ENCODE data around the gene WSB1.
"Not testable (repeated sequence)": the region's sequence is repeated elsewhere in the genome, so short reads cannot be mapped to it uniquely, and the experiment has no call there.

Gene WSB1

DNA sequence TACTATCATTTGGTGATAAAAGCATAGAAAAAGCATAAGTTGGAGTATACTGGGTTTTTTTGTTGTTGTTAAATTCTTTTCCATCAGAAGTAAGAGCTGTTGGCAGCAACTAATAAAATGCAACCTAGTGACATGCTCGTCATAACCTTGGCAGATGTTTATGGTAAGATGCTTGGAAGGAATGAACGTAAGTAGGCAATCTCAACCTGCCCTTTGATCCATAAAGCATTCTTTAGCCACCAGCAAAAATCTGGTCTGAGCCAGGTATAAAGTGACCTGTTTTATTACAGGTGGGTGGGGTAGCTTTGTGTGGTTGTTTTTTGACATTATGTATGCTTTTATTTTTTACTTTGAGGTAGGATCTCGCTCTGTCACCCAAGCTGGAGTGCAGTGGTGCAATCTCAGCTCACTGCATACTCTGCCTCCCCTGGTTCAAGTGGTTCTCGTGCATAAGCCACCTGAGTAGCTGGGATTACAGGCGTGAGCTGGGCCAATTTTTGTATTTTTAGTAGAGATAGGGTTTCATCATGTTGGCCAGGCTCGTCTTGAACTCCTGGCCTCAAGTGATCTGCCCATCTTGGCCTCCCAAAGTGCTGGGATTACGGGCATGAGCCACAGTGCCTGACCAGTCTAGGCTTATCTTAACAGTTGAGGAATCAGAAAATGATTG, 22.0 kb downstream of the WSB1 start:
- DNase-seq (ENCODE audit: low read depth) = no peak

DNA sequence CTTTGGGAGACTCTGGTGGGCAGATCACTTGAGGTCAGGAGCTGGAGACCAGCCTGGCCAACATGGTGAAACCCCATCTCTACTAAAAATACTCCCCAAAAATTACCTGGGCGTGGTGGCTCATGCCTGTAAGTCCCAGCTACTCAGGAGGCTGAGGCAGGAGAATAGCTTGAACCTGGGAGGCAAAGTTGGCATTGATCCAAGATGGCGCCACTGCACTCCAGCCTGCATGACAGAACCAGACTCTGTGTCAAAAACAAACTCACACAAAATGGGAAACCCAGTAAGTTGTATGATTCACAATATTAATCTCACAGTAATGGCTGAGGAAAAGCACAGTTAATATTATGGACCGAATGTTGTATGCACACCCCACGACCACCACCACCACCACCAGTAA, 24.3 kb downstream of the WSB1 start:
- DNase-seq (ENCODE audit: low read depth) = no peak

DNA sequence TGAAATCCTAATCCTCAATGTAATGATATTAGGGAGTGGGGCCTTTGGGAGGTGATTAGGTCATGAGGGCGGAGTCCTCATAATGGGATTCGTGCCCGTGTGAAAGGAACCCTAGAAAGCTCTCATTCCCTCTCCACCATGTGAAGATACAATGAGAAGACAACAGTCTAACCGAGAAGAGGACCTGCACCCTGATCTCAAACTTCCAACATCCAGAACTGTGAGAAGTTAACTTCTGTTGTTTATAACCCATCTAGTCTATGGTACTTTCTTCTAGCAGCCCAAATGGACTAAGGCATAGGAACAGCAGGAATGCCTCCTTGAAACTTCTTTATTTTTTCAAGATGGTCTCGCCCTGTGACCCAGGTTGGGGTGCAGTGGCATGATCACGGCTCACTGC, 24.7 kb downstream of the WSB1 start:
- DNase-seq (ENCODE audit: low read depth) = no peak

DNA sequence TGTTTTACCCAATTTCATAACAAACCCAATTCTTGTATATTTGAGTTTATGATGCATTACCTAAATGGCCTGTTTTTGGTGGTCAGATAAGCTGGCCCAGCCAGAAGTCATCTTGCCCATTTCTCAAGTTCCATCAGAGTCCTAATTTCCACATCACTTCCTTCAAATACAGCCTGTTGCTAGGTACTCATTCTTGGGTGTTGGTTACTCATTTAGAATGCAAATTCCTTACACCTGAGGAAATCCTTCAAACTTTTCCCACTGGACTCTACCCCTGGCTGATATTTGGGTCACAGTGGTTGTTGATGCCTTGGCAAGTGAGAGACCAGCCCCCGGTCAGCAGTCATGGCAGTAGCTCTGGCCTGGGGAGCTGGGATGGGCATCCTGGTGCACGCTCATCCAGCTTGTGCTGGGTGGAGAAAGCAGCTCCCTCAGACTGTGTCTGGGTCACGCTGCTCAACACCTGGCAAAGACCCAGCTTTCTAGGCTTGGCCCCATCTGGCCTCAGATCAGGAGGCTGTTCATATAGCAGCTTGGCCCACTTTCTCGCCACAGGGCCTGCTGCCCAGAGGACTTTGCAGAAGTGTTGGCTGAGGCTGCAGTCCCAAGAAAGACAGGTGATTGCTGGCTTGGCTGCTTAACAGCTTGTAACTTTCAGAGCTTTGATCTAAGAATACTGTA, 25.8 kb downstream of the WSB1 start:
- DNase-seq (ENCODE audit: low read depth) = no peak

DNA sequence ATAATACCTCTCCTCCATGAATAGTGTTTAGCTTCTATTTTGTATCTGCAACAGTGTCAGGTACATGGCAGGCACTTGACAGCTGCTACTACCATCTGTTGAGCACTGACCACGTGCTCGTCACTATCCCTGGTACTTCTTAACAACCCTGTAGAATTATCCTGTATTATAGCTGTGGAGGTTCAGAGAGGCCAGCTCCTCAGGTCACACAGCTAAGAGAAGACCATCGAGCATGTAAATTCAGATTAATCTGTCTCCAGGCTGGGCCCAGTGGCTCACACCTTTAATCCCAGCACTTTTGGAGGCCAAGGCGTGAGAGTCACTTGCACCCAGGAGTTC, 26.3 kb downstream of the WSB1 start:
- no peak for DNase-seq (ENCODE audit: low read depth)

DNA sequence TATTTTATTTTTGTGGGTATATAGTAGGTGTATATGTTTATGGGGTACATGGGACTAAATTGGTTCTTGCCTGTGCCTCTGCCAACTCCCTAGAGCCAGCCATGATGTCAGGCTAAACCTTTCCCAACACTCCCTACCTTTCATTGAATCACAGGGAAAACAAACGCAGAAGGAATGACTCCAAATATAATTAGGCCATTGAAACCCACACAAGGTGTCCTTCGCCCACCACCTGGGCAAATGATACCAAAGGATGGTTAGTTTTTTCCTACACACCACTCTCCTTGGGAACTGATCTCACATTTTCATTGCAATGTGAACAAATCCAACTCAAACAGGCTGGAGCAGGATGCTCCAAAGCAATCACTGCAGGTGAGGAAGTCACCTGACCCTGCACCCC, 27.5 kb downstream of the WSB1 start:
- no peak for DNase-seq (ENCODE audit: low read depth)

DNA sequence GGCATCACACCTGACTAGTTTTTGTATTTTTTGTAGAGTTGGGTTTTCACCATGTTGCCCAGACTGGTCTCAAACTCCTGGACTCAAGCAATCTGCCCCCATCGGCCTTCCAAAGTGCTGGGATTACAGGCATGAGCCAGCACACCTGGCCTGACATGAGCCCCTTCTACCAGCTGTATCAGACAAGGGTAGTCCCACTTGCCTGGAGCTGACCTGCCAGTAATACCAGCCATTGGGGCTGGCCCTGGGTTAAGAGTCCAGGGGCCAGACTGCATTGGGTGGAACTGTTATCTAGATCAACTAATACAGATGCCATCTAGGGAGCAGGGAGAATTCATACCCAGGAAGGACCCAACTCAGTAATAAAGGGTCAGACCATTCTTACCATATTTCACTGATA, 28.1 kb downstream of the WSB1 start:
- no peak for DNase-seq (ENCODE audit: low read depth)

DNA sequence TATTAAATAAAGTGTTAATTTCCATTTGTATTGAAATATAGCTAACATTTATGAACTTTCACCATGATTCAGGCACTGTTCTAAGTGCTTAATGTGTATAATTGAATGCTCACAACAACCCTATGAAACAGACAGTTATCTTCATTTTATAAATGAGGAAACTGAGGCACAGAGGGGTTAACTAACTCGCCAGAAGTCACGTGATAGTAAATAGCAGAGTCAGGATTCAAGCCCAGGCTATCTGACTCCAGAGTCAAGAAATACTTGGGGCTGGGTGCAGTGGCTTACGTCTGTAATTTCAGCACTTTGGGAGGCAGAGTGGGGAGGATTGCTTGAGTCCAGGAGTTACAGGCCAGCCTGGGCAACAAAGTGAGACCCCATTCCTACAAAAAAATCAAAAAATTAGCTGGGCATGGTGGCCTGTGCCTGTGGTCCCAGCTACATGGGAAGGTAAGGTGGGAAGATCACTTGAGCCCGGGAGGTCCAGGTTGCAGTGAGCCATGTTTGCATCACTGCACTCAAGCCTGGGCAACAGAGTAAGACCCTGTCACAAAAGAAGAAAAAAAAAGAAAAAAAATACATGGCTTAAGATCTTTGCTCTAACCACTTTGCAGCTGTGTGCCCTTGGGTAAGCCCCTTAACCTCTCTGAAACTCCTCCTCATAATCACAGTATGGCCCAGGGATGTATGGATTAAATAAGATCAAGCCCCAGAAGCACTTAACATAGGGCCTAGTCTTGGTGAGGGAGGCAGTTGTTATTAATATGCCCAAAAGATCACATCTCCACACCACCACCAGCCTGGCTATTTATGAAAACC, 29.0 kb downstream of the WSB1 start:
- no peak for DNase-seq (ENCODE audit: low read depth)

DNA sequence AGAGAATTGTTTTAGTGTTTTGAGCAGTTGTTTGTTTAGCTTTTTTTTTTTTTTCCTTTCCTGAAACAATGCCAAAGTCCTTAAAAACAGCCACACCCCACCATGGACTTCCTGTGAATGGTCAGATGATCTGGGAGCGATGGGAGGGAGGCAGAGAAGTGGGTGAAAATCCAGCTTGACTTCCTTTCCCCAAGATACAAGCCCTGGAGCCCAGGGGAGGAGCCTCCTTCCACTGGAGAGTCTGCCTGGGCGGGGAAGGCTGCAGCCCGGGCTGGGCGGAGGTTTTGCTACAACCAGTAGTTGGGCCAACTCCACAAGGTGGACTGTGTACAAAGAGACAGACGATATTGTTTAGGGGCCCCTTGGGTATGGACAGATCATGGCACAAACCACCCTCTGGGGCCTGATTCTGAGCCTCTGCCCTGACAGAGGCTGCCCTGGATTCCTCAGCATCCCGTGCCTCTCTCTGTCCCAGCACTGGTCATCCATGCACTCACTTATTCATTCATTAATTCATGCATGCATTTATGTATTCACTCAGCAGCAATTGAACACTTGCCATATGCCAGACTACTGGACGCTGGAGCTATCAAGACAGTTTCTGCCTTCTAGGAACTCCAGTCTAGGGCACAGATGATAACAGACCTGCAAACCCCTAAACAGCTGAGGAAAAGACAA, 29.8 kb downstream of the WSB1 start:
- DNase-seq (ENCODE audit: low read depth) = no peak

DNA sequence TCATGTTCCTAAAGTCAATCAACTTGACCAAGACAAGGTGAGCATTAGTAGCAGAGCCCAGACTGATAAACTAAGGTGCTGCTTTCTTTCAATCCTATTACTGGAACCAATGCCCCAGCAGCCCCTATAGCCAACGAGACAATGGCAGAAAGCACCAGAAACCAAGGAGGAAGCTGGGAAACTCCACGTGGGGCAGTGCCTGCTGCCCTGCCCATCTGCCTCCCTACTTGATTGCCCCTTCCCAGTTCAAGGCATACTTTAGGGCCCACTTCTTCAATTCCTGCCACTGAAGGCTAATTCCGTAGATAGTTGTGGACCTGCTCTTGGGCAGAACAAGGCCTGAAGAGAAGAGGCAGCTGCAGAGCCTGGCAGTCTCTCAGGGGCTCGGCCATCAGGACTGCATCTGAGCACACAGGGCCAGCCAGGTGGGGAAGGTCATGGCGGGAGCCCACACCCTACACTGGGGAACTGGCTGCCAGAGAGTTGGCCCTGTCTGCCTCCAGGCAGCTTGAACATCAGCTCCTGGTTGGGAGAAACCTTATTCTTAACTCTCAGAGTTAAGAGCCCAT, 30.9 kb downstream of the WSB1 start:
- DNase-seq (ENCODE audit: low read depth) = no peak

DNA sequence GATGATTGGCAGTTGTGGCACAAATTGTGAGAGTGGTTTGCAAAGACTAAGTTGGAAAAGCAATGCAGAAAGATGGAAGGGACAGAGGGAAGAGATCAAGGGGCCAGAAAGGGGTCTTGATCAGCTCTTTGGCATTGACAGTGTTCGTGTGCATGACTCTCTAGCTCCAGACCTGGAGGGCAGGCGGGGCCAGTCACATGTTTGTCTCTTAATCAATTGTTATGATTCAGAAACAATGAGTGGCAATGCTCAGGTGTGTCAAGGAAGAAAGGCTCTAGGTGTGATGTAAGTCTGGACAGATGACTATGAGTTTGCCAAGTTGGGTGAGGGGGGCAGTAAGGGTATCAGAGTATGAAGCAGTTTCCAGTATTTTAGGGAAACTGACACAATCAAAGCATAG, 32.1 kb downstream of the WSB1 start:
- DNase-seq (ENCODE audit: low read depth) = no peak

DNA sequence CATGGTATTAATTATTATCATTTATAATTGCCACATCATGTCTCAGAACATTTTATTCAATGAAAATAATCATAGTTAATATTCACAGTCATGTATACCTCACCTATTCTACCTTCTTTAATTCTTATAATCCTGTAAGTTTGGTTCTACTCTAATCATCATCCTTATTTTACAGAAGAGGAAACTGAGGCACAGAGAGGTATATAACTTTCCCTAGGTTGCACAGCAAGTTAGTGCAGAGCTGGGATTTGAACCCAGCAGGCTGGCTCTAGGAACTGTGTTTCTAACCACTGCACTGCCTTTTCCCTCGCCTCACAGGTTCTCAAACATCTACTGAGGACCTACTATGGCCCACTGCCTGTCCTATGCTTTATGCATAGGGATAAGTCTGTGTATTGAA, 32.7 kb downstream of the WSB1 start:
- no peak for DNase-seq (ENCODE audit: low read depth)

DNA sequence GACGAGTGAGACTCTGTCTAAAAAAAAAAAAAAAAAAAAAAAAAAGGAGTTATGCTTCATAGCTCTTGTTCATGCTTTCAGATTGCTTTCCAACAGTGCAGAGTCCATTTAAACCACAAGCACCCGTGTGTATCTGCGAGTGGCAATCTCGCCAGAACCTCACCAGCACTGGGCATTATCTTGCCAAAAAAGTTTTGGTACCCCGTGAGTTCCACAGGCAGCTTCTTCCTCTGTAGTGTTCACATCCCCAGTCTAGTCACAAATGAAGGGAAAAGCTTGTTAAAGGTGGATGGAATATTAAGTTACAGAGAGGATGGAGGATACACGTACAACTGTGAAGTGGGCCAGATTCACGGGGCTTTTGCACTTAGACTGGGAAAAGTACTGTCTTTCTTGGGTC, 33.5 kb downstream of the WSB1 start:
- no peak for DNase-seq (ENCODE audit: low read depth)

DNA sequence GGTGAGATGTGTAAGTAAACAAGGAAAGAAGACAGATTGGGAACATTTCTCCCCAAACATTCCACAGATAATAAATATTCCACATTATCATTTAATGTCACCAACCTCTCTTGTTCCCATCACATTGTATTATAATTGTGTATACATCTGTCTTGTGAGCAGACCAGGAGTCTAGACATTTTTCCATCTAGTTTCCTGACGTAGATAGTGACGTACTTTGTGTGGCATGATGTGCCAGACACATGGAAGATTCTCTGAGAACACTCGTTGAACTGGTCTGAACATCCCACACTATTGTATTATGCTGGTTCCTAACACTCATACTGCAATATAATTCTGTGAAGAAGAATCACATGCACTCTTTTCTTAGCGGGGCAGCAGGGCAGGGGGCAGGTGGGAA, 34.0 kb downstream of the WSB1 start:
- DNase-seq (ENCODE audit: low read depth) = no peak

DNA sequence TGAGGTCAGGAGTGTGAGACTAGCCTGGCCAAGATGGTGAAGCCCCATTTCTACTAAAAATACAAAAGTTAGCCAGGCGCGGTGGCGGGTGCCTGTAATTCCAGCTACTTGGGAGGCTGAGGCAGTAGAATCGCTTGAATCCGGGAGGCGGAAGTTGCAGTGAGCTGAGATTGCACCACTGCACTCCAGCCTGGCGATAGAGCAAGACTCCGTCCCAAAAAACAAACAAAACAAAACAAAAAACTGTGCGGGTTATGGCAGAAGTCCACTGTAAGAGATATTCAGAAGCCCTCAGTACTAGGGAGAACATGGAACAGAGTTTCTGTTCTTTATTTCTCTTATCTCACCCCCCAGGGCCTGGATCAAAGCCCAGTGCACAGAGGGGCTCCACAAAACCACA, 34.8 kb downstream of the WSB1 start:
- DNase-seq (ENCODE audit: low read depth) = not testable (repeated sequence)

DNA sequence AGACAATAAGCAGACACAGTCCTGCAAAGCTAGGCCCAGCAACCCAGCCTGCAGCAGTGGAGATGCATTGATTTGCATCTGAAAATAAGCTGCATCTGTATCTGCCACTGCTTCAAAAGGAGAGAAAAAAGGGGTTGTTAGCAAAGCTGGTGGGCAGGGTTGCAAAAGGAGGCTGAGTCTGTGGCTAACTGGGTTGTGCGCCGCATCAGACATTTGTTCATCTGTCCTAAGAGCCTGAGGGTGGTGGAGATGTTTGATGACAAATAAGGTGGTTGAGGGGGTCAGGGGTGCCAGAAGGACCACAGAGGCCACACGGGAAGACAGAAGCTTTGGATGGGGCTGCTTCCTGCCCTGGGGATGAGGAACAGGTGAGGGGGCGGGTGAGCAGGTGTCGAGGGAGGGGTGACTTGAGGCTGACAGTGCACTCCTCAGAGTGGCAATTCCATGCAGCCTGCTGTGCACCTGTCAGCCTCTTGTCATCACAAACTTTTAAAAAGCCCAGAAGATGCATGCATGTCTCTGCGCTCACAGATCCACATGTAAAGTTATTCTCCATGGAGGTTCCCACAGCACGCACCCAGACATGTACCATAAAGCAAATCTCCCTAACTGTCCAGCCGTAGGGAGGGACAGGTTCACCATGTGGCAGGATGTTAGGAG, 35.4 kb downstream of the WSB1 start:
- DNase-seq (ENCODE audit: low read depth) = no peak

DNA sequence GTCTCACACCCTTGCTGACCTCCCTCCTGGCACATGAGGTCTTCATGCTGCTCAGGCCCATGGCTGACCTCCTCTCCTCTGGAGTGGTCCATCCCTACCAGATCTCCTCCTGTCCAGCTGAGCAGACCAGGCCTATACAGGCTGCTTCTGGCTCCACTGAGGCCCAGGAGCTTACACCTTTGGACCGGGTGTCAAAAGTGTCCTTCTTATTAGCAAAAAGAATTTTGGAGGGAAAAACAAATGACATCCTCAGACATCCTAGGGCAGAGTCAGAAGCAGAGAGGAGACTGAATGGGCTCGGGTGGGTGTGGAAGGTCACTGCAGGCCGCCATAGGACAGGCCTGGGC, 38.1 kb downstream of the WSB1 start:
- DNase-seq (ENCODE audit: low read depth) = no peak

DNA sequence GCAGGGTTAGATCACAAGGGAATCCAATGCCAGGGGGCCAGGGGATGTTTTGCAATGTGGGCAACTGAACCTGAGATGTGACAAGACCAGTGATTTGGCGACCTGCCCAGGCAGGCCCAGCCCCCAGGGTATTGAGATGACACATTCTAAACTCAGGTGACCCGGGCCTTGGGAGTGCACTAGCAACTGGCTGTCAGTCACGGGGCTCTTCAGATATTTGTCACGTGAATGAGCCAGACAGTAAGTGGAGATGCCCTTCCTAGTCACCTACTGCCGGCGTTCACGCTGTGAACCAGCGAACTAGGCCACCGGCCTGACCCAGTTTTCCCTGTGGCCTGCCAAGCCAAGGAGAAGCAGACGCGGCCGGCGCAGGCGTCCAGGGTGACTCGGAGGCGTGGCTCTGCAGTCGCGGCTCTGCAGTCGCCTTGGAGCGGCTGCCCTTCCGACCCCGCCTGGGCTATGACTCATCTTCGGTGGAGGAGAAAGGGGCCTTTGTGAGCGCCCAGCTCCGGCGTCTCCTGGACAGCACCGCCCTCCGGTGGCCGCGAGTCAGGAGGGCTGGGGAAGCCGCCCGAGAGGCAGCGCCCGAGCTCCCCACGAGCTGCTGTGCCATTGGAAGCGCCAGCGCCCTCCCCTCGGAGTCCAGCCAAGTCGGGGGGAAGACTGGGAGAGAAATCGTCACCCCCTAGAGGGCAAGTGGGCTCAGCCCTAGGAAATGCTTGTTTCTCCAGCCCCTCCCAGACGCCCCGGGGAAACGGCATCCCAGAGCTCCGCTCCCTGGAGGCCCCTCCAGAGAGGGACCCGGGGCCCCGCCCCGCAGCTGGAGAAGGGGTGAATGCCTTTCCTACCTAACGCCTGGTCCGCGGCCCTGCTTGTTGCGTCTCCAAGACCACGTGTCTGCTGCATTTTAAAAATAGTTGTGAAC, 38.8 kb downstream of the WSB1 start:
- DNase-seq (ENCODE audit: low read depth) = peak; percentile 84

DNA sequence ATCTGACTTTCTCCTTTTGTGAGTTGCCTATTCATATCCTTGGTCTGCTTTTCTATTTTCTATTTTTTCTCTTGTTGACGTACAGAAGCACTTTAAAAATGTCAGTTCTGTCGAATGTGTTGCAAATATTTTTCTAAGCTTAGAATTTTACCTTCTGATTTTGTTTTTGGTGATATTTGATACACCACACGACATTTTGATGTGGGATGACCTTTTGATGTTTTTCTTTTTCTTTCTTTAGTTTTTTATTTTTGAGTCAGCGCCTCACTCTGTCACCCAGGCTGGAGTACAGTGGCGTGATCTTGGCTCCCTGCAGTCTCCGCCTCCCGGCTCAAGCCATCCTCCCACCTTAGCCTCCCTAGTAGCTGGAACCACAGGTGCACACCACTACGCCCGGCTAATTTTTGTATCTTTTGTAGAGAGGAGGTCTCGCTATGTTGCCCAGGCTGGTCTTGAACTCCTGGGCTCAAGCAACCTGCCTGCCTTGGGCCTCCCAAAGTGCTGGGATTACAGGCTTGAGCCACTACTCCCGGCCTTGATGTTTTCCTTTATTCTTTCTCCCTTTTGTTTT, 39.6 kb downstream of the WSB1 start:
- no peak for DNase-seq (ENCODE audit: low read depth)

DNA sequence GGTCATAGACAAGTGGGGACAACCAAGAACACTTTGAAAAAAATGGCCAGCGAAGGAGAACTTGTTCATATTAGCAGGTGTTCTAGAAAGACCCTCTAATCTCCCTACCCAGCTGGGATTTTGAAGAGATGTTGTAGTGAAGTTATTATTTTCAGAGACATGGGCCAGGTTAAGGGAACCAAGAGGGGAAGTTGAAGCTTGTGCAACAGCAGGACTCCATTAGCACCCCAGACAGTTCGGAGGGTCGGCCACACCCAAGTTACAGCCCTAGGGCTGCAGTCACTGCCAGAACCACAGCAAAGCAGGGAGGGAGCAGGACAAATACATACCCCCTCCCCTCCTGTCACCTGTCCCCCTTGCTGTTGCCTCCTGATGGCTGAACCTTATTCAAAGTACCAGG, 42.3 kb downstream of the WSB1 start:
- no peak for DNase-seq (ENCODE audit: low read depth)

DNA sequence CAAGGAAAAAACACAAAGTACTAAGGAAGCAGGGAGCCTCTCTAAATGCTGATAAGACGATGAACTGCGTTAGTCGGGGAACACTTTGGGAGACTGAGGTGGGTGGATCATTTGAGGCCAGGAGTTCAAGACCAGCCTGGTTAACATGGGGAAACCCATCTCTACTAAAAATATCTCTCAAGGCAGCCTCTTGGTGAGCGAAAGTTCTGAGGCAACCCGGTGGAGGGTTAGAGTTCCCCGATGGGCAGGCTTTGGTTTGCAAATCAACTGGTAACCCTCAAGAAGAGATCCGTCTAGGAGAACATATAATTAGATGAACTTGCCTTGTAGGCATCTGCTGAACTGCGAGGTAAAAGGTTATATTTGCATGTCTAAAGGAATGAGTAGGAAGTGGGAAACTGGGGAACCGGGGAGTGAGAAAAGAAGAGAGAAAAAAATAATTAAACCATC, 44.6 kb downstream of the WSB1 start:
- no peak for DNase-seq (ENCODE audit: low read depth)
